H4 (cell line): ENCODE measurements around the gene RAPGEF4. TPM values are rescaled to one million over a fixed set of nuclear protein-coding genes. Genes with fewer than 3 reads are reported as not detected.
A peak's percentile ranks its signal among the peaks of the same experiment; 100 is the strongest.
"Not testable (repeated sequence)": the region's sequence is repeated elsewhere in the genome, so short reads cannot be mapped to it uniquely, and the experiment has no call there.

Experiments
- DNase-seq: peaks from one replicate; pipeline ENCODE4 v3.0.0-alpha.2; 2015; ENCODE audit warnings: low spot score
- total RNA-seq: library from RNA; depleted of rRNA; stranded (reverse); fragments of >200 nt; shearing (Covaris generic); gene quantifications from 2 replicates; pipeline ENCODE4 v1.2.3, GENCODE V29; 2014

RAPGEF4 gene
- total RNA-seq, 1 experiment from 2014 or later: 1.7 TPM

GRCh38 chr2:172774302-172774701 is 38.7 kb downstream of the RAPGEF4 start:
- no peak for DNase-seq

- no peak for DNase-seq
Observed at GRCh38 chr2:172775319-172775718, 39.7 kb downstream of the RAPGEF4 start.

- DNase-seq: no peak
Observed at GRCh38 chr2:172777431-172777830, 41.8 kb downstream of the RAPGEF4 start.

- no peak for DNase-seq
Observed at GRCh38 chr2:172782506-172783164, 47.0 kb downstream of the RAPGEF4 start.

- peak; percentile 85 for DNase-seq
Observed at GRCh38 chr2:172783165-172783898, 47.7 kb downstream of the RAPGEF4 start.

GRCh38 chr2:172788871-172789270 is 53.2 kb downstream of the RAPGEF4 start:
- DNase-seq: no peak

GRCh38 chr2:172790404-172790803 is 54.8 kb downstream of the RAPGEF4 start:
- no peak for DNase-seq

- DNase-seq: no peak
Observed at GRCh38 chr2:172791953-172792352, 56.3 kb downstream of the RAPGEF4 start.

GRCh38 chr2:172792711-172793110 is 57.1 kb downstream of the RAPGEF4 start:
- DNase-seq: no peak

- not testable (repeated sequence) for DNase-seq
Observed at GRCh38 chr2:172803308-172803707, 67.7 kb downstream of the RAPGEF4 start.

GRCh38 chr2:172804423-172804822 is 68.8 kb downstream of the RAPGEF4 start:
- DNase-seq: no peak

GRCh38 chr2:172806493-172806892 is 70.8 kb downstream of the RAPGEF4 start:
- DNase-seq: peak; percentile 50

- no peak for DNase-seq
Observed at GRCh38 chr2:172806996-172807395, 71.4 kb downstream of the RAPGEF4 start.

- no peak for DNase-seq
Observed at GRCh38 chr2:172808156-172808555, 72.5 kb downstream of the RAPGEF4 start.

- DNase-seq: no peak
Observed at GRCh38 chr2:172811027-172811426, 75.4 kb downstream of the RAPGEF4 start.

GRCh38 chr2:172812158-172812744 is 76.6 kb downstream of the RAPGEF4 start:
- no peak for DNase-seq

GRCh38 chr2:172813314-172813888 is 77.8 kb downstream of the RAPGEF4 start:
- DNase-seq: no peak

GRCh38 chr2:172817411-172817810 is 81.8 kb downstream of the RAPGEF4 start:
- DNase-seq: no peak

- DNase-seq: no peak
Observed at GRCh38 chr2:172819943-172820342, 84.3 kb downstream of the RAPGEF4 start.

GRCh38 chr2:172821370-172822338 is 86.0 kb downstream of the RAPGEF4 start:
- no peak for DNase-seq

- no peak for DNase-seq
Observed at GRCh38 chr2:172822585-172822984, 86.9 kb downstream of the RAPGEF4 start.
